ENCODE data around the gene NUMA1. TPM values are rescaled to one million over a fixed set of nuclear protein-coding genes. Genes with fewer than 3 reads are reported as not detected.

Gene NUMA1
- total RNA-seq, 1 donor from 2014 or later: 191 TPM

- no peak for DNase-seq
Measured at GRCh38 chr11:71999362-71999761, 81.0 kb downstream of the NUMA1 start.

GRCh38 chr11:71998649-71999310 lies 81.6 kb downstream of the NUMA1 start, which contains the start of gene IL18BP:
Gene IL18BP (plus strand): TSS chr11:71998909. CDS start chr11:71999985, 1,076 bp downstream.
- DNase-seq: no peak

DNA sequence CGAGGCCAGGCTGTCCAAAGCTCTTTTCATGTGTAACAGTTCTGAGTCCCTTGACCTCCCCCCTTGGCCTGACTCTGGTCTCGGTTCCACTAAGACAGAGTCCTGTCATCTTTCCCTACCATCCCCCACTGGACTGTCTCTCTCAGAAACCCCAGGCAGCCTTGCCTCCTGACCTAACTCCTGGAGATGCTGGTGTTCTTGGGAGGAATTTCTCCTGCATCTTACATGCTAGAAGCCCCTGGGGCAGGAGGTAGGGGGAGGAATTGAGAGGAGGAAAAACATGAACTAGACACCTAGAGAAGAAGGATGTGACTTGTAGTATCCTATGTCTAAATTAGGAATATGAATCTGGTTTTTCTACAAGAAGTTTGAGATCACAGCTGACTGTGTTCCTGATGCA lies 82.3 kb downstream of the NUMA1 start:
- DNase-seq: no peak

GRCh38 chr11:71997594-71997993 lies 82.7 kb downstream of the NUMA1 start:
- DNase-seq: no peak

DNA sequence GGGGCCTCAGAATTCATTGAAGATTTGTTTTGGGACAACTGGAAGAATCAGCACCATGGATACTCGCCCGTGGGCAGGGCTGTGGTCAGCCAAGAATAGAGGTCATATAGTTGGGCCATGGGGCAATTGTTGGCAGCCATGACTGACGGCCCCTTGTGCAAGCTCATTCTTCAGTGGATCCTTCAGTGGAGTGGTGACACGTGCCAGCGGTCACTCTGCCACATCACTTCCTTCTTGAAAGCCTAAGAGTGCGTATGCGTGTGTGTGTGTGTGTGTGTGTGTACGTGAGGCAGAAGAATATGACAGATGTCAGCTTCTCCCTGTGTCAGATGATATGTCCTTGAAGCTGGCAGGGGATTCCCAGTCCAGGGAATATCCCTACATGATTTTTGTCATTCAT lies 83.4 kb downstream of the NUMA1 start:
- no peak for DNase-seq

- DNase-seq: no peak
Measured at GRCh38 chr11:71996517-71996916, 83.8 kb downstream of the NUMA1 start.

DNA sequence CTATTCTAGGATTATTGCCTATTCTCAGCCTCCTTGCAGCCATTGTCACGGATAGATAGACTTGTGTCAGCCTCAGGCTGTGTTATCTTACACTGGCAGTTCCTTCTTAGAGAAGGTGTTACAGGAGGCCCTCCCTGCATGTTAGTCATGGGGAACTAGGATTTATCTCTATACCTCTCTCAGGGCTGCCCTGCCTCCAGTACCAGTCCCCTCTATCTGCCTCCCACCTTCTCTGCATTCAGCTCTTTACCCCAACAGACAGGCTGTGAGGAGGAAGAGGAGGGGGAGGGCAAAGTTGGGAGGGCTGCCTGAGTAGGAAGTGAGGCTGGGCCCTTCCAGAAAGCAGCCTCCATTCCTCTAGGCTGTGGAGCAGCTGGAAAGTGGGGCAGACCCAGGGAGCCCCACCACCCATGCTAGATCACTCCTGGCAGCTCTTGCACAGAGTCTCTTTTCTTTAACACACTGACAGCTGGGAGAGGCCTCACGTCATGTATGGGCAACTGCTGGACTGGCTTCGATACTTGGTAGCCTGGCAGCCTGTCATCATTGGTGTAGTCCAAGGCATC lies 84.5 kb downstream of the NUMA1 start:
- no peak for DNase-seq

- no peak for DNase-seq
Measured at GRCh38 chr11:71994786-71995185, 85.6 kb downstream of the NUMA1 start.

DNA sequence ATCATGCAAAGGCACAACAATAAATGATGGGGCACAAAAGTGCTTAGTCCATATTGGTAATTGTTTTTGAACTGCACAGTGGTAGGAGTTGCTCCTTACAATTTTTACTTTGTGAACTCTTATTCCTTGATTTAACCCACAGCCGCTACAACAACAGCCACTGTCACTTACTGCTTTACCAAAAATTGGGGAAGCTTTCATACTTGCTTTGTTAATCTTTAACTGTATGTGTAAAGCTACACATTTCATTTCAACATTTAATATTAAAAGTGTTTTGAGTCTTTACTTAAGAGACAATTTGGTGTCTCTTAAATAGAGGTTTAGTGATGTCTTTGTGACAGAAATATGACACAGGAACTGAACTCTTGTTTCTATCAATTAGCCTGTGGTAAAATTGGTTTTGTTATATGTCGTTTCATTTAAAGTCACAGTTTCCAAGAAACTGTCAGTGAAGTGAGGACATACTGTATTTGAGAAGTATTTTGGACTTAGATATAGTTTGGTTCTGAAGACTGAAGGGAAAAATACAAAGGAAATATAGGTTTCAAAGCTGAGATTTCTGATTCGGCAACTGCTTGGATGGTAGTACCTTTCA lies 88.1 kb downstream of the NUMA1 start:
- DNase-seq: no peak

DNA sequence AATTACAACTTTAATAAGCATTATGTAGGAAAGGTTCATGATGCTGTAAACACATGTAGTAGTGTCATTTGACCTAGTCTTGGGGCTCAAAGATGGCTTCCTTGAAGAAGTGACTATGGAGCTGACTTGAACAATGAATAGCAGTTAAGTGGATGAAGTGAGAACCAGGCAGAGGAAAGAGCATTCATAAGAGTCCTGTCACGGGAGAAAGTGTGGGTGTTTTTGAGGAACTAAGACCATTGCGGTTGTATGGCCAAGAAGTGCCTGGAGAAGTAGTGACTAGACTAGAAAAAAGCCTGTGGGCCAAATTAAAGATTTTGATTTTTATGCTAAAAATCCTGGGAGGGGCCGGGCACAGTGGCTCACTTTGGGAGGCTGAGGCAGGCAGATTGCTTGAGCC lies 88.8 kb downstream of the NUMA1 start:
- DNase-seq: no peak

- DNase-seq: no peak
Measured at GRCh38 chr11:71990701-71991100, 89.6 kb downstream of the NUMA1 start.

DNA sequence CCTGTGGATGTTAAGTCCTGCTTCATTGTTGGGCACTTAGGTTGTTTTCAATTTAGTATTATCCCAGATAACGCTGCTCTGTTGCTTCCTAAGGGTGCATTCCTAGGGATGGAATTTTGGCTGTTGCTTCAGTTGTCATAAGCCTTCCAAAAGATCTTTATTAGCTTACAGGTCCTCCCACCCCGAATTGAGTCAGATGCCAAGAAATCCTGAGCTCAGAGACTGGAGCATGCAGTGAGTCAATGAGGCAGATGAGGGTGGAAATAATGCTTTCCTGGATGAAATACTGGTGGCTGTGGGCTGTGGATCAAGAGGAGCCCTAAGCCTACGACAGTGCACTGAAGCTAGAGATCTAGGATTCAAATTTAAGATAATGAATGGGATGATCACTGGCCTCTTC lies 92.3 kb downstream of the NUMA1 start:
- peak; percentile 64 for DNase-seq

DNA sequence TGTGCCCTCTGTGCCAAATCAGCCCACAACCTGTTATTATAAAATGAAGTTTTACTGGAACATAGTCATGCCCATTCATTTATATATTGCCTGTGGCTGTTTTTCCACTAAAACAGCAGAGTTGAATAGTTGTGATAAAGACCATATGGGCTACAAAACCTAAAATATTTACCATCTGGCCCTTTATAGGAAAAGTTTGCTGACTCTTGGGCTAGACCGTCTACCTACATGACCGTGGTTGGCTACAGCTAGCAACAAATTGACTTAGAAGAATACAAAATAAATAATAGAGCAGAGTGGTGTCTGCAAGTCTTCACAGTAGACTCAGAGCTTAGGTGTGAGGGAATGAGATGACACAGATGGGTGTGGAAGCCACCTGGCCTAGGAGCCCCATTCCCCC lies 92.8 kb downstream of the NUMA1 start:
- no peak for DNase-seq

- DNase-seq: no peak
Measured at GRCh38 chr11:71986131-71986530, 94.2 kb downstream of the NUMA1 start.

- DNase-seq: no peak
Measured at GRCh38 chr11:71979602-71980001, 100.7 kb downstream of the NUMA1 start.

DNA sequence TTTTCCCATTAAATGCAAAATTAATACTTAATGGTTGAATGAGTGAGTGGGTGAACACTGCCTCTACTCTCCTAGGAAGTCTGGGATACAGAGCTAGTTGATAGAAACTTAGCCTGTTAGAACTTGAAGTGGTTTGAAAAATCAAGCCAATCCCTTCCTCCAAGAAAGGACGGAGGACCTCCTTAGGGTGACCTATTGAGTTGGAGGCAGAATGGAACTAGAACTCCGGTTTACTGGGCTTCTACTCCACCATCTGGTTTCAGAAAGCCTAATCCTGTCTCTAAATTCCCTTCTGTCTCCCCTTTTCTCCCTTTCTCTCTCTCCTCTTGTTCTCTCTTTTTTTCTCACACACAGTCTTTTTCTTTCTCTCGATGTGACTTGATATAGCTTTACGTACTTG lies 101.2 kb downstream of the NUMA1 start:
- DNase-seq: no peak

- peak; percentile 25 for DNase-seq
Measured at GRCh38 chr11:71977743-71978418, 102.5 kb downstream of the NUMA1 start.

DNA sequence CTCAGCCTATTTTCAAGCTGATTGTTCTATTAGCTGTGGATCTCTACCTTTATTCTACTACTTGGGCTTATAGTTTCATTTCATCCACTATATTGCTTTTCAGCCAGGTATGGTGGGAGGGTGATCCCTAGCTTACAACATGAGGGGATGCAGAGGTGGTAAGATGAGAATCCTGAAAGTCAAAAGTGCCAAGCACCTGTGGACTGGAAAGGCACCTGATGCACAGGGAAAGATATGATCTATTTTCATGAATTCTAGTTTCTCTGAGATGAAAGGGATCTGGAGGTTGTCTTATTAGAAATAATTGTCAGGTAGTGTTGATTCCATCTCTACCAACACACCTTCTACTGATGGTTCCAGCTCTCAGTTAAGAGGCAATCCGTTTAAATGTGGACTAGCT lies 103.3 kb downstream of the NUMA1 start:
- no peak for DNase-seq

DNA sequence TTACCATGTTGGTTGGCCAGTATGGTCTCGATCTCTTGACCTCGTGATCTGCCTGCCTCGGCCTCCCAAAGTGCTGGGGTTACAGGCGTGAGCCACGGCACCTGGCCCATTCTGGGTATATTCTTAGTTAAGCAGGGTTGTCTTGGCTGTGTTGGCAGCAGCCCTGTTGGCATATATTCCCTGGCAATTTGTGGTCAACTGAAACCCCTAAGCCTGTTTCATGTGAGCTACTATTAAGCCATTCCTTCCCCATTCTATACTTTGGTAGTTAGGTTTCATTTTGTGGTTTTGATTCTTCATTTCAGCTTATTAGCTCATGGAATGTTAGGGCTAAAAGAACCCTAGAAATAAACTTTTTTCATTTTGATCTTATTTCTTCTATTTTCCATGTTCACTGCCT lies 103.8 kb downstream of the NUMA1 start:
- no peak for DNase-seq

DNA sequence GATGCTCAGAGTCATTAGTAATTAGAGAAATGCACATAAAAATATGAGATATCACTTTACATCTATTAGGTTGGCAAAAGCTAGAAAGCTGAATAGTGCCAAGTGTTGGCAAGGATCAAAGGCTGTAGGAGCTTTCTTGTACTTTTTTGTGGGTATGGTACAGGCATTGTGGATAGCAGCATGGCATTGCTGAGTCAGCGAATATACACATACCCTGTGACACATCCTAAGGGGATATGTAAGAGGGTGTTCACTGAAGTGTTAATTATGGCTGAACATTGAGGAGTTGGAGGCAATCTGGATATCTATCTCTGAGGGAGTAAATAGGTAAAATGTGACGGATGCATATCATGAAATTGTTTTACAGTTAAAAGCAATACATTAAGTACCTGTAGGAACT lies 108.7 kb downstream of the NUMA1 start:
- DNase-seq: no peak

- no peak for DNase-seq
Measured at GRCh38 chr11:71964641-71965040, 115.7 kb downstream of the NUMA1 start.

- no peak for DNase-seq
Measured at GRCh38 chr11:71963468-71963867, 116.9 kb downstream of the NUMA1 start.

- no peak for DNase-seq
Measured at GRCh38 chr11:71962428-71963038, 117.8 kb downstream of the NUMA1 start.

Measured in skin of body (tissue), 2 donors.